Activated CD4-positive, alpha-beta T cell treated with anti-CD3 and anti-CD28 coated beads for 24 hours (primary cell): ENCODE measurements around the gene PTGDR2.

Experiments used
- DNase-seq, 2 donors: peaks; one replicate each; pipeline ENCODE4 v3.0.0-alpha.2; 2020; ENCODE audit warnings: low read depth in 2 of 2

Gene PTGDR2

GRCh38 chr11:60855726-60856633 is at the start of gene PTGDR2:
PTGDR2 (minus strand) TSS chr11:60855950; CDS start chr11:60853722, 2,228 bp downstream.
- DNase-seq, result no peak

- no peak for DNase-seq
Measured at GRCh38 chr11:60905047-60905446, 49.3 kb upstream of the PTGDR2 start.

DNA sequence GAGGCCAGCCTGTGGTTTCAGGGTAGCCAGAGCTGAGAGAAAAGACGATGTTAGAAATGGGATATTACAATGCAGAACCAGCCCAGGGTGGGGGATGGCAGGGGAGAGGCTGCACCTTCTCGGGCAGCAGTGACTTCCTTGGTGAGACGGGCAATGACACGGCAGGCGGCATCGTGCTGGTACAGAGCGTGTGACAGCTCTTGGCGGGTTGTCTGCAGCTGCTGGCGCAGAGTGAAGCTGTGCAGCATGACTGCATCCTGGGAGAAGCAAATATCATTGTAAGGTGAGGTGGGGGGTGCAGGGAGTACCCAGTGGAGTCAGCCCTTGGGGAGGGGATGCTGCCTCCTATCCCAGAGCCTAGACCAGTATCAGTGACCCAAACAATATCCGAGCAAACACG is 46.9 kb upstream of the PTGDR2 start:
- DNase-seq, result no peak

DNA sequence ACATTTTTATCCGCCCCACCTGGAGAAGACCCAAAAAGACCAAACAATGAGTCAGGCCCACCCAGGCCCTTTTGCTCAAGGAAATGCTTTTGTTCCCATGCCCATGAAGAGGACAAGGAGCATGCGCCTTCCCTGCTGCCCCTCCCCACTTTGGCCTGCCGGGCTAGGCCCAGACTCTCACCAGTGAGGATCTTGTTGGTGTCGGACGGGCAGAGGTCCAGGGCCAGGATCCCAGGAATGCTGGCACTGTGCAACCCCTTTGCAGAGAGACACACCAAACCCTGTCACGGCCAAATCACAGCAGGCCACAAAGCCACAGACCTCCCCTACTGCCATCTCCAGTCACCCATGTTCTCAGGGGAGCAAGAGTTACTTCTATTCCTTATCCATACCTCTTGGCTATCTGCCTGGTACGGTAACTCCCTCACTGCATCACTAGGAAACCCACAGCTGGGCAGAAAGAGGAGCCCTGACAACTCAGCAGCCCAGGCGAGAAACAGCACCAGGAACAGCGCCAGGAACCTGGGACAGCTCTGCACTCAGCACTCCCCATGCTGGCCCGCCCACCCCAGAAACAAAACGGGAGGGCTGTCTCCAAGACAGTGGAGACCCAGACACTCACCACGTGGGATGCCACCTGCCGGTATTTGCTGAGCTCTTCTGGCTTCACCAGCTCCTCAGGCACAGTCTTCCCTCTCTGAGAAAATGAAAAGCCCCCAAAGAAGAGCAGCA is 45.1 kb upstream of the PTGDR2 start:
- no peak for DNase-seq

DNA sequence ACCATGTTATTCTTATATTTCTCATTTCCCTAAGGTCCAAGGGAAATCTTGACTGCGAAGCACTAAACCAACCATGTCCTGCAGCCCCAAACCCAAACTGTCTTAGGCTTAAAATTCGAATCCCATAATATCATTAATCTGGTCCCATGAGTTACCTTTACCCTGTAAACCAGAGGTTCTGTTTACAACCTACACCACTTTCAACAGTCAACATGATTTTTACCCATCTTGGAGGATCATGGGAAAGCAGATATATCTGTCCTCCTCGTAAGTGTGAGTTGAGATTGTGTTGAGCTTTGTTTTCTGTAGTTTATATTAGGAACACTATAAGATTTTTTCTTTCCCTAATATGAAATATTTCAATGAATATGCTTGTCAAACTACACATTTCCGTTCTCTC is 44.2 kb upstream of the PTGDR2 start:
- DNase-seq, result no peak

DNA sequence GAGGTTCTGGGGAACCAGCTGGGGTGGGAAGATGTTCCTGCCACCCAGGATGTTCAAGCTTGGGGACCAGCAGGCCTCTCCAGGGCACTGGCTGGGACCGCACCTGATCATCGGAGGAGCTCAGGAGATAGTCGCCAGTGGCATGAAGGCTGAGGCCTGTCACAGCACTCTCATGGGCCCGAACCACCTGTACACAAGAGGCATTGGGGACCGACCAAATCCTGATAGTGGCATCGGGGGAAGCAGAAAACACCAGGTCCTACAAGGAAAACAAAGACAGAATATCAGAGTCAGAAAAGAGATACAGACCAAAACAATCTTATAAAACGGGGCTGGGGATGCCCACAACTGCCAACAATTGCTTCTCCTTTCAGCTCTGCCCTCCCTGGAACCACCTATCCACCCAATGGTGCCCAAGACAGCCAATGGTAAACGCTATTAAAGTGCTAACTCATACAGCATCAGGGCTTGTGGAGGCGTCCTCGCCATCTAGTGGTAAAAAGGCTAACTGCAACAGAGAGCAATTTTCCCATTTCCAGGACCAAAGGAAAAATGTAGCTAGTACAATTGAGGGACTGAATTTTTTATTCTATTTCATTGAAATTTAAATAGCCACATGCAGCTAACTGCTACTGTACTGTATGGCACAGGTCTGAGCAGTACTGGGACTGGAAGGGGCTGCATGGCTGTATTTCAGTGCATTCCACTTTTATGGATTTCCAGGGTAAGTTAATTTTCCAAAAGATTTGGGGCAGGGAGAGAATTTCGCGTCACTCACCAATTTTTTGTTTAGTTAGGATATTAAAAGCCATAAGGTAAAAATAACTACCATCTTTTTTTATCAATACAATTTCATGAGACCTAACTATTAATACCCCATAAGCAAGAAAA is 43.5 kb upstream of the PTGDR2 start:
- no peak for DNase-seq

DNA sequence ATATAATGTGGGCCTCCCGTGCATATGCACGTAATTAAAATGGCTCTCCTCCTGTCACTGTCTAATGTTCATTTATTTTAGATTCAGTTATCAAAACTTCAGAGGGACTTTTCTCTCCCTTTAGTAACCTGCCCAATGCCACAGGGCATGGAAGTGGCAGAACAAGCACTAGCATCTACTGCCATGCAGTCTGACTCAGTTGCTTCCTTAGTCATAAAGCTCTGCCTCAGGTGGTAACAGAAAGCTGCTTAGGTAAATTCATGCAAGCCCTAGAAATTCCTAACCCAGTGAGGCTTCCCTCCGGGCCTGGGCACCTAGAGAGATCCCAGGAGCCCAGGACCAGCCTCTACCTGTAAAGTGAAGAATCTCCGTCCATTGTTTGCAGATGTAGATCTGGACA is 41.7 kb upstream of the PTGDR2 start:
- no peak for DNase-seq

- no peak for DNase-seq
Measured at GRCh38 chr11:60895687-60896086, 39.9 kb upstream of the PTGDR2 start.

- DNase-seq, result no peak
Measured at GRCh38 chr11:60891103-60891741, 35.5 kb upstream of the PTGDR2 start.

DNA sequence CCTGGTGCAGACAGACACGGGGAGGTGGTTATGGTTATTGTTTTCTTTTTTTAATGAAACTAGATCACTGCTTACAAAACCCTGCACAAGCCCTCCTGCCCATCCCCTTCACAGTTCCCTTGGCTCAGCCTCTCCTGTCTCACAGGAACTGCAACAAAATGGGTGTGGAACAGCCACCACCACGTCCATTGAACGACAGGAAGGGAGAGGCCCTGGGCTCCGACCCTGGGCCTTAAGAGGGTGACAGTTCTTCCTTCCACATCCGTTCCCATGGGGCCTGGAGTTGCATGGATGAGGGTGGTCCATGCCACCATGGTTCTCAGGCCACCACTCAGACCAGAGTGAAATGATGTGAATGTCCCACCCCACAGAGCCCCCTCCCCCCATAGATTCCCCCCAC is 34.9 kb upstream of the PTGDR2 start:
- DNase-seq, result no peak

DNA sequence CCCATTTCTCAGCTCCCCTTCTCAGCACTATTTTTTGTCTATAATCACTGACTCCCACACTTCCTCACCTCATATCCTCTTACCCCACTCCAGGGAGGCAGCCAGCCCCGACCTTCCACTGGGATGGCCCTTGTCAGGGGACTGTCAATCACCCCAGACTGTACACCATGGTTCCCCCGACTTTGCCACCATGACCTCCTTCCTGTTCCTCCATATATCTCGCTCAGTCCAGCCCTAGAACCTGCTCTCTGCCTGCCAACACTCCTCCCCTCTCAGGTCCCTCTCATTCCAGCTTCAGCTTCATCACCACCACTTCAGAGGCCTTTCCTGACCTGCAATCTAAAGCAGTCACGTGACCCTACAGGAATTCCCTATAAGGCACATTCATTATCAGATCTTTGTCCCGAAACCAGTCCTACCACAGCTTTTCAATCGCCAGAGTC is 34.1 kb upstream of the PTGDR2 start:
- no peak for DNase-seq

GRCh38 chr11:60887556-60887955 is 31.8 kb upstream of the PTGDR2 start:
- DNase-seq, result no peak

- DNase-seq, result no peak
Measured at GRCh38 chr11:60880643-60881282, 25.0 kb upstream of the PTGDR2 start.

GRCh38 chr11:60879971-60880588 is 24.3 kb upstream of the PTGDR2 start:
- no peak for DNase-seq

GRCh38 chr11:60879104-60879503 is 23.4 kb upstream of the PTGDR2 start:
- no peak for DNase-seq

DNA sequence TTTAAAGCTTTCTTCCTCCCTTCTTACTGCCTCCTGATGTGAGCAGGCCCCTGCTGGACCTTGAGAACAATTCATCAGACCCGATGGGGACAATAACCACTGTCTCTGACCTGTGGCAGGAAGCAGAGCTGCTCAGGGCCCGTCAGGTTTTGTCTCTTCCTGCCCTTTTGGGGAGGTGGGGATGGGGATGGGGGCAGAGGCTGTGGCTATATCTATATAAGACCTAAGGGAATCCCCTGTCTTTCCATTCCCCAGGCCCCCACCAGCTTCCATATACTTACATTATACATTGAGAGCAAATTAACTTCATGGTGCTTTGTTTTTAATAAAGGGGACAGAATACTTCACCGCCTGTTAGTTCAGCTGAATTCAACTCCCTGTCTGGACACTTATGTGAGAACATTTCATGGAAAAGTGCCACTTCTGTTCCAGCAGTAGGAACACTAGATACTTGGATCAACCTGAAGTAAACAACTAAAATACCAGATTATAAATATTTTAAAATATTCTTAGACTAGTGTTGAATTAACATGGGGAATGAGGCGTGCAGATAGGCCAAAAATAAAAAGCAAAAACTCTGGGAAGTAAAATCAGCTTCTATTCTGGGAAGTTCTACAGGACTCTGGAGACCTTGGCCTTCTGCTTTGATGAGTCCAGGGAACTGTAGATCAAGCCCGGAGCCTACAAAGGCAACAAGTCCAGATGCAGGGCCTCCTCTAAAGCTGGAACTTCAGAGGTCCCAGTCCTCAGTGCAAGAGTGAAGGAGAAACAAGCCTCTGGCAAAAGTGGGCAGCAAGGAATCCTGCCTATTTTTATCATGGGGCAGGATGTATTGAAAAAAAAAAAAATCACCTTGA is 22.7 kb upstream of the PTGDR2 start:
- DNase-seq, result no peak

DNA sequence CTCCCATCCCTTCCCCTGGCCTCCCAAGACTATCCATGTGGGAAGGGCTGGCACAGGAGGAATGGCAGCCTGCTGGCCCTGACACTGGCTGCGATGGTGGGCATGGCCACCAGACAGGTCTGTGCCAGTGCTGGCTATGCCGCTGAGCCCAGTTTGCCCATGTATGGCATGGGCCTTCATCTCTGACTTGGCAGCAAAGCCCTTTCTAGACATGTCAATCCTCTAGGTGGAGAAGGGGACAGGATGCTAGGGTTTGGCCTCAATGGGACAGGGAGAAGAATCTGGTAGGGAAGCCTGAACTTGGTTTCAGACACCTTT is 20.4 kb upstream of the PTGDR2 start:
- no peak for DNase-seq

GRCh38 chr11:60875366-60876167 is 19.8 kb upstream of the PTGDR2 start:
- no peak for DNase-seq
